Measurements from ENCODE around the gene NCBP1.

The NCBP1 gene

DNA sequence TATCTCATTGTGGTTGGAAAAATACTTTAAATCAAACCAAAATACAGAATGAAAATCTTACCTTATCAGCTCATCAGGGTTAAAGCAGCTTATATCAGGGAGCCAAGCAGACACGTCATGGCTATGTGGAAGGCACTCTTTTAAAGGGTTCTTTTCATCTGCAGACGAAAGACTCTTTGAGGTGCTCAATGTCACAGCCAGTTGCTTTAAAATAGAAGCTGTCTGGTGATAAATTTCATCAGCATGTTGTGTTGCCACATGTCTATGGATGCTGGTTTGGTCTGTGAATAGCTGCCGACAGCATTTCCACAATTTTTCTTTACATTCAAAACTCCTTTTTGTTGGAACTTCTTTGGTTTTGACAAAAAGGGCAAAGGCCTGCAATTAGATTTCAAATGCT, 8.0 kb upstream of the NCBP1 start:
- no peak for FAIRE-seq

DNA sequence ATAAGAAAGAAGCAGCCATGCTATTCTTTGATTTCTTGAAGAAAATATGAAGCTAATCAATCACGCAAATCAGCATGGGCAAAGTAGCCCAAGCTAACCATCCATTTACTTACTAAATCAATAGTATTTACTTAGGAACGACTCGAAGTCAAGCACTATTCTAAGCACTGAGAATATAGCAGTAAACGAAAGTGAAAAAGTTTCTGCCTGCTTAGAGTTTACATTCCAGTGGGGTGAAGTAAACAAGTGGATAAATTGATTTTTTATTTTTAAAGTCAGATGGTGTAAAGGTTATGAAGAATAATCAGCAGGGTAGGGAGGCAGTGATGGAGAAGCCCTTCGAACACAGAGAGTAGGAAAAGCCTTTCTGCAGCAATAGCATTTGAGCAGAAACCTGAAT, 6.0 kb upstream of the NCBP1 start:
- FAIRE-seq, result no peak

DNA sequence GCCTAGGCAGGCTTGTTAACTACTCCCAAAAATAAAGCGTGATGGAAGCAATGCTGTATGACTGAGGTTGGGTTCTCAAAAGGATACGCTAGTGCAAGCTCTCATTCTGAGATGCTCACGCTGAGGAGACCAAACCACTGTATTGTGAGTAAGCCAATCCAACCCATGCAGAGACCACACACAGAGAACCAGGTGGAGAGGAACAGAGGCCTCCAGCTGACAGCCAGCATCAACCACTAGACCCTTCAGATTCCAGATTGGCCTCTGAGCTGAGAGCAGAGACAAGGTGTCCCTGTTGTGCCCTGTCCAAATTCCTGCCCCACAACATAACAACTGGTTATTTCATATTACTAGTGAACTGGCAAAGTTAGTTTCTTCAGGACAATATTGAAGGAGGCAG, 5.0 kb upstream of the NCBP1 start:
- FAIRE-seq, result no peak

DNA sequence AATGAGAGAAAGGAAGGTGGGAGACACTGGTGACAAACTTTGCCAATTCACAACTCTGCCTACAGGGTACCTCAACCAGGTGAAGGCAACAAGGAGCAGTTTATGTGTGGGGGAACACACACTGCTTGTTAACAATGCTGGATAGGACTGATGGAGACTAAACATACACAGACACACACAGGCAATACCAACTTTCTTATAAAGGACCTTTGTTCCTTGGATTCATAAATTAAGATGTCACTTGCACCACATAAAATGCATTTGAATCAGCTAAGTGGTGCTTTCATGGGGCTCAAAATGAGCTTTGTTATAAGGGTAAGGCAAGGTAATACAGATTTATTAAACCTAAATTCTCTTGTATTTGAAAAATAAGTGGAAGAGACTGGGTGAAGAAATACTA, 4.5 kb upstream of the NCBP1 start:
- FAIRE-seq, result no peak

DNA sequence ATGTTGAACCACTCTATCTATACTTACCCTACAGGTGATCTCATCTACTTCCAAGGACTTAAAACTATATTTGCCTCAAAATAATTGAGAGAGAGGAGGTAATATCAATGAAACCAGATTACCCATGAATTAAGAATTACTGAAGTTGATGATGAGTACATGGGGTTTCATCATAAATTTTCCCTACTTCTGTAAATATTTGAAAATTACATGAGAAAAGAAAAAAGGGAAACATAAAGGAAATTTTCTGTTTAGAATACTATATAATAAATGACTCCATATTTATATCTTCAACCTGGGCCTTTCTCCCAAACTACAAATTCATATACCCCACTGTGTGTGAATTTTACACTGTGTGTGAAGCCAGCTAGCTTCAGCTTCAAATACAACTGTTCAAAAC, 3.0 kb upstream of the NCBP1 start:
- no peak for FAIRE-seq

DNA sequence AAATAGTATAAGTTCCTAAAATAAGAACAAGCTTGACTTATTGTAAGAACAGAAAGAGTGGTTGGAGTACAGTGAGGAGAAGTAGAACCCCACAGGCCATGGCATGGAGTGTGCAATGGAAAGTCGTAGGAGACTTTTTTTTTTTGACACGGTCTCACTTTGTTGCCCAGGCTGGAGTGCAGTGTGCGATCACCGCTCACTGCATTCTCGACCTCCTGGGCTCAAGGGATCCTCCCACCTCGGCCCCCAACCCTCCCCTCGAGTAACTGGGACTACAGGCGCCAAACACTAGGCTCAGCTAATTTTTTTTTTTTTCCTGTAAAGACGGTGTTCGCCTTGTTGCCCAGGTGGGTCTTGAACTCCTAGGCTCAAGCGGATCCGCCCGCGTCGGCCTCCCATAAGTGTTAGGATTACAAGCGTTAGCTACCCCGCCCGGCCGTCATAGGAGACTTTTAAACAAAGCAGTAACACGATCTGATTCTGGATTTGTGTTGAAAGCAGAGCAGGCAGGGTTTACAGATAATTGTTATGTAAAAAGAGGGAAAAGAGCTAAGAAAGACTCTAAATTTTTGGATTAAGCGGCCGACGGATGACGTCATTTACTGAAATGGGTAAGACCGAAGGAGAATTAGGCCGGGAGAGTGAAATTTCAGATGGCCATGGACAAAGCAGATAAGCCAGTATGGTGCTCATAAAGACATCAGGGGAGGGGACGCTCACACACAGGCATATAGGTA, 1.2 kb upstream of the NCBP1 start:
- no peak for FAIRE-seq

DNA sequence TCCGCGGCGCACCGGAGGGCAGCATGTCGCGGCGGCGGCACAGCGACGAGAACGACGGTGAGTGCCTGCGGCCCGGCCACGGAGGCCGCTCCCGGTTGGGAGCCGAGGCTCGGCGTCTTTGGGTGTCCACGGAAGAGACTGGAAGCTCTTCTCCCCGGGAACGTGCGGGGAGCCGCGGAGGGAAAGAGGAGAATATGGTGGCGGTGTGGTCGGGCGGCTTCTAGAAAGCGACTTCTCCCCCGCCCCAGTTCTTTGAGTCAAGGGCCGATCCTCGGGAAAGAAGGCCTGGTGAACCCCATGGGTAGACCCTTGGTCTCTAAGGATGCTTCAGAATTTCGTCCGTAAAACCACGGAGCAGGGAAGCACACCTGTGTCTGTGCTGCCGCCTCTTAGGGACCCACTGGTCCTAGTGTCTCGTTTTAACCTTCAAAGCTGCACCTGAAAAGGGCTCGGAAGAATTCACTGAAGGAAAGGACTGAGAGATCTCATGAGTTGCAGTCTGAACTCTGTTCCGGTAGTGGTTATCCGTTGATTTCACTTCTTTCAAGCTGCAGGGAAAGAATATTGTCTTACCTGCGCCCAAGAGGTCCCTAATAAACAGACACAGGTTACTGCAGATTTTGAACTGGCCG, 354 bp downstream of the NCBP1 start:
- no peak for FAIRE-seq

DNA sequence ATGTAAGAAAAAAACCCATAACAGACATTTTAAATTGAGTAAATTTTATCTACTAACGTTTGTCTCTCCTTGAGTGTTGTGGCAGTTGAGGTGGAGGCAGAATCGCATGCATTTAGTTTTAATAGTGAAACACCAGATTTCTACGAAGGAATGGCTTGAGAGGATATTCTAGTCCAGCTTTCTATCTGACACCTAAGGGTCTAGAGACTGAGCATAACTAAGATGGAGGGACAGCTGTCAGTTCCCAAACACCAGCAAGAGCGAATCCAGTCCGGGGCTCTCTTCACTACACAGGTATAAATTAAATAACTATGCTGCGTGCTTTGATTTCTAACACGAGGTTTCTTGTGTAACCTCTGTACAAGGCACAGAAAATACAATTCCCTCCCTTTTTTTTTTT, 1.4 kb downstream of the NCBP1 start:
- no peak for FAIRE-seq

DNA sequence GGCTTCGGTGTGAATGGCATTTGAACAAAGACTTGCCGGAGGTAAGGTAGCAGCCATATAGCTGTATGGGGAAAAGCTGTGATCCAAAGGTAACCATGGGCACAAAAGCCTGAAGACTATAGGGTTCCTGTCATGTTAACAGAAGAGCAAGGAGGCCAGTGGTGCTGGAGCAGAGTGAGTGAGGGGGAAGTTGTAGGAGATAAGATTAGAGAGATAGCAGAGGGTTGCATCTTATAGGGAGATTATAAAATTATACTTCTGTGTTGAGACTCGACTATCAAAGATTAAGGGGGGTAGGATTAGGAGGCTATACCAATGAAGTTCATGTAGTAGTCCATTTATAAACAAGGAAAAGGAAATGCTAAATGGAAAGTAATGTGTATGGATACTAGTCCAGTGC, 3.3 kb downstream of the NCBP1 start:
- no peak for FAIRE-seq

DNA sequence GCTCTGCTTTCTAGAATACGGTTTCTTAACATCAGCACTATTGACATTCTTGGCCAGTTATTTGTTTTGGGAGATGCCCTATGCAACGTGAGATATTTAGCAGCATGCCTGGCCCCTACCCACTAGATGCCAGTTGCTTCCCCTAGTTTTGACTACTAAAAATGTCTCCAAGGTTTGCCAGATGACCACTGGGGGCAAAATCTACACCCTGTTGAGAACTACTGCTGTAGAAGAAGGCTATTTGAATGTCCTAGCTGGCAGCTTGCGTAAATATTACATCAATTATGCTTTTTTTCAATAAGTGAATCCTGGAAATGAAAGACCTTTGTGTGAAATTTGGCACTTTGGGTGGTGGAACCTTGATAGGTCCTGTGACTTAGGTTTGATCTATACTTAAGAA, 5.0 kb downstream of the NCBP1 start:
- no peak for FAIRE-seq

DNA sequence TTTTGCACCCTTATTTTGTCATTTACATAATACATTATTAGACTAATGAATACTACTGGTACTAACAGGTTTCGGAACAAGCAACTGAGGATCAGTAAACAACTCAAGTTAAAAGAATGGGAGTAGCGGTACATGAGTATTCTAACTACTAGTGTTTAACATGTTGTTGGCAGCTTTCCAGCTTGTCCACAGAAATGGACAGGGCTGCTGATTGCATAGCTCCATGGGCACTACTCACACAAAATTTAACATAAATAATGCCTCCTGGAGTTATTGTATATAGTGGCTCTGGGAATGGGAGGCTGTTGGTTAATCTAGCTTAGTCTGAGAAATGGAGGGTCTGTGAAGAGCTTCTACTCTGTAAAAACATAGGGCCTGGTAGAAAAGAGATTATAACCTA, 6.7 kb downstream of the NCBP1 start:
- no peak for FAIRE-seq

DNA sequence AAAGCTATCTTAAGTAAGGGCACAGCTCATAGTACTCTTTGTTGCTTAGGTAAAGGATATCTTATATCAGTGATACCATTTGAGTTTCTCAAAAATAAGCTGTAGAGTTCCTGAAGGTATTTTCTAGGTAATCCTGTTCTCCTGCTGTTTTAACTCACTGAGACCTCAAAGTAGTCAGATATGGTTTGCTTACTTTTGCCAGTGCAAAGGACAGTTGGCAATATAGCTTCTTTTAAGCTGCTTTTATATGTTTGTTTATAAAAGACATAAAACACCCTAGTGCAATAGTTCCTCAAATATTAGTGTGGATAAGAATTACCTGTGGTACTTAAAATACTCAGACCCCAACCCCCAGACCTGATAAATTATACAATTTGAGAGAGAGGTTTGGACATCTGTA, 12.1 kb downstream of the NCBP1 start:
- FAIRE-seq, result no peak

DNA sequence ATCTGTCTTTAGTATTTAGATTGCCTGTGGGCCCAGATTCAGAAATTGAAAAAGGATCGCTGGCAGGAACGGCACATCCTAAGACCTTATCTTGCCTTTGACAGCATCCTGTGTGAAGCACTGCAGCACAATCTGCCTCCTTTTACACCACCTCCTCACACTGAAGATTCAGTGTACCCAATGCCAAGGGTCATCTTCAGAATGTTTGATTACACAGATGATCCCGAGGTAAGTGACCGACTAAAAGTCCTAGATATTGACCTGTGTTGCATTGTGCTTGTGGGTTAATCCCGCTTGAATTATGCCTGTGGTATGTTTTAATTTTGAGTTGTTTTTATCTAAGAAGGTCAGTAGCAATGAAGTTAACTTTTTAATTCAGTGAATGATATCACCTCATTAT, 14.4 kb downstream of the NCBP1 start:
- no peak for FAIRE-seq

DNA sequence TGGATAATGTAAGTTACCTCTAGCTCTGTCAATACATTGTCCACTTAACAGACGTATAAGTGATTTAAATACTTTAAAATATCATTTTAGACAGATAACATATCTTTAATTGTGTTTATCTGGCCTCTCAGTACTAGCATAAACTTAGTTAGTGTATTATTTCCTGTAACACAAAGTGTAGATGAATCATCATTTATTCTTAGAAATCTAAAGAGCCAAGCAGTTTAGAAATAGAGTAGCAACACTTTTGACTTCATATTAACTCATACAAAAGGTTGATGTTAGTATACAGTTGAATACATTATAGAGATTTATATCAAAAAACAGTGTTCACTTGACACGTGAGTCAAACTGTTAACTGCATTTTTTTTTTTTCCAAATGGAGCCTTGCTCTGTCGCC, 18.0 kb downstream of the NCBP1 start:
- peak; percentile 18 for FAIRE-seq

DNA sequence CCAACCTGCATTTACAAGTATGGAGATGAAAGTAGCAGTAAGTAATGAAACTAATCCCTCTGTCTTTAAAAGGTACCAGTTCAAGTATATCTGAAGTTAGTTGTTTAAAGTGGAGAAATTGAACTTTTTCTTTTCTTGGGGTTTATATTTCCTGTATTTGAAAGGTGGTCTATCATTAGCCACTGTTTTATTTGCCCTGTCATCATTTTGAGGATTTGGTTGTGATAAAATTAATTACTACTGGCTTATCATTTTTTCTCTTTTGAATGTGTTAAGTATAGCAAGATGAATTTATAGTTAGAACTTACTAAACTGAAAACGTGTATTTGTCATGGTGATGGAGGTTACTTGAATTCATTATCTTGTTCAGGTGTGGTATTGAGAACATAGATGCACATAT, 25.1 kb downstream of the NCBP1 start:
- no peak for FAIRE-seq

DNA sequence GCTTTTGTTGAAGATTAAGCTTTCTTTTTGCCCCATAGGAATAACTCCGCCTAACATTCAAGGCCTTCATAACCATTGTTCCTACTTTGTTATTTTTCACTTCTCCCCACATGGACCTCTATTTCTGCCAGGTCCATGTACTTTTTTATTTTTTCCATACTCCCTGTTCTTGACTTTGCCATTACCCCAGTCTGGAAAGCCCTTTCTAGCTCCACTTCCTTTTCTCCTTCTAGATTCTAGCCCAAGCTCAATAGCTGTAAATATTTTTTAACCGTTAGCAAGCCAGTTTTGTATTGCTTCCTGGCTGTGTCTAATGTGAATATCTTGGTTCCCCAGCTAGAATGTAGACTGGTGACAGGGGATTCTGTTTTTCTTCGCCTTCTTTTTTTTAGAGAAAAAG, 26.1 kb downstream of the NCBP1 start:
- no peak for FAIRE-seq

DNA sequence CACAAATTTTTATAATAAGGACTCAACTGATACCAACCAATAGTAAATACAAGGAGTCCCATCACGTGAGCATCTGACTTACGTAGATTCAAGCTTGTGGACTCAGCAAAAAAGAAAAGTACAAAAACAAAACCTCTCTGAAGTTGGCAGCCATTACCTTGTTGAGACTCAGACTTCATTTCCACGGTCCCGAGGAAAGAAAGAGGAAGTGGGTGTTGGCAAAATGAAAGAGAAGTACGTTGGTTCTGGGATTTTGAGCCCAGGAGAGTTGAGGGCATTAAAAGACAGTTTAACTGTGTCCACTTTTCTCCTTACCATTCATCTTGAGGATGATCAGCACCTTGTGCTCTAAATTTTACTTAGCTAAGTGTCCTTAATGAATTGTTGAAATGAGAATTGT, 26.7 kb downstream of the NCBP1 start:
- no peak for FAIRE-seq

DNA sequence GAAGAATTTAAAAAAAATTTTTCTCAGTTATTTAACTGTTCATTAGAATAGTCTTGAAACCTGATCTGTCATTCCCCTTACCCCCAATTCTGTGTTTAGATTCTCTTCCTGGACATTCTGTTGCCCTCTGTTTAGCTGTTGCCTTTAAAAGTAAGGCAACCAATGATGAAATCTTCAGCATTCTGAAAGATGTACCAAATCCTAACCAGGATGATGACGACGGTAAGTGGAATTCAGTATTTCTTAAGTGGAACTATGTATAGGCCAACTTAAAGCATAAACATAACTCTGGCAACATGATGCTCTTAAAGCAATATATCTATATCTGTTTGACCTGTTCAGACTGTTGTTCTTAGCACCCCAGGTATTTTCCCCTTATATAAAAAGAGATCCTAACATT, 27.2 kb downstream of the NCBP1 start:
- no peak for FAIRE-seq

DNA sequence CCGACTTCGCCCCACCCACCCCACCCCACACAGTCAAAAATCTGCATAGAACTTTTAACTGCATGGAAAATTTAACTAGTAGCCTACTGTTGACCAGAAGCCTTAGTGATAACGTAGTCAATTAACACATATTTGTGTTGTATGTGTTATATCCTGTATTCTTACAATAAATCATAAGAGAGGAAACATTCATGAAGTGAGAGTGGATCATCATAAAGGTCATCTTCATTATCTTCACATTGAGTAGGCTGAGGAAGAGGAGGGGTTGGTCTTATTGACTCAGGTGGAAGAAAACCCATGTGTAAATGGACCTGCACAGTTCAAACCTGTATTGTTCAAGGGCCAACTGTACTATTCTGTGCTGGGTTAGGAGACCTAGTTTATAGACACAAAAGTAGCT, 32.1 kb downstream of the NCBP1 start:
- FAIRE-seq, result no peak

DNA sequence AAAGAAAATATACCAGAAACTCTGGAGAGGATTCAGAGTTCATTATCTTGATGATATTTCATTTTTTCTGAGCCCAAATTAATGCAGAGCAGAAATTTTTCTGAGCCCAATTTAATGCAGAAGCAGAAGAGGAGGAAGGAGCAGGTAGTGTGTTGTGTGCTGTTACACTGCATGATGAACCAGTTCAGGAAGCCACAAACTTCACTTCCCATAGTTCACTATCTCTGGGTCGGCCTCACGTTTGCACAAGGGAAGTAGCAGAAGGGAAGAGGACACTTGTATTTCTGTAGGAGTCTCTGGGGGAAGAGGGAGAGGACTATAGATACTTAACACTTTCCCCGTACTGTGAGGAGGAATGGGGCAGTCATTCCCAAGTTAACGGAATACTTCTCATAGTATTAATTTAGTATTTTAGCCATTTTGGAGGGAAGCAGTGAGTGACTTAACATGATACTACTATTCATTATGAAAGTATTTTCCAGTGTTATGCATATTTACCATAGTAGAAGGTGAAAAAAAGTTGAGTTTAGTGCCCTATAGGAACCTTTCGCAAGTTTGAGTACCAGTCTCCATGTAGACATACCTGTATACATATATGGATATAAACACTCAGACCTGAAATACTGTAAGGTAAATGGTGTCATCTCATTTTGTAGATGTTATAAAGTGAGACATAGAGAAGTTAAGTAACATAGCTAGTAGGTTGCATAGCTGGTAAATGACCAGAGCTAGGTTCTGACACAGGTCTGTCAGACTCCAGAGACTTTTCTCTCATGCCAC, 33.5 kb downstream of the NCBP1 start:
- FAIRE-seq, result no peak

DNA sequence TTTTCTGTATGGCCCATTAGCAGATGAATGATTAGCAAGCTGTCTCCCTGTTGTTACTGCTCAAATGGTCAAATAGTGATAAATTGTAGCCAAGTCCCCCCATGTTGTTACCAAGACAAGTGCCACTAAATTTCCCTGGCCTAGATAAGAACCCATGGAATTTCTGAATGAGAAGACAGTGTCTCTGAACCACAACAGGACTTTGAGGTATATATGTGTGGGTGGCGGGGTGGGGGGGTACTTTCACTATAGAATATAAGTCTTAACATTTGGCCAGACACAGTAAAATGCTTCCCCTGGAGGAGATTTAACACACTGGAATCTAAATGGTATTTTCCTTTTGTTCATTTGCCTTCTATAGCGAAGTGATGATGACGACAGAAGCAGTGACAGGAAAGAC, 34.9 kb downstream of the NCBP1 start:
- no peak for FAIRE-seq

DNA sequence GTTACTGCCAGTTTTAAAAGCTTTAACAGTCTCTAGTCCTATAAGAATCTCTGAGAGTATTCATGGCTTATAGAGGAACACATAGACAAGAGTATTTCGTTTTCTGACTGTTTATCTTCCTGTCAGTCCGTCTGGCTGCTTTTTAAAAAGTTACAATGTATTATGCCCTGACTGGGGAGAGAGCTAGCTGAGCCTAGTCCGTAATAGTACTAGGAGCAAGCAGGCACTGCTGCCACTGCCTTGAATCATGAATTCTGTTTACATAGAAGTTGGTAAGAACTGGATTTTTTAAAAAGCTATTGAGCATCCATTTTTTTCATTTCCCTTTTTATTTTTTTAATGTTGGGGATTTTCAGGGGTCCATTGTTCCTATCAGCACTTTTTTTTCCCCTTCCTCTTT, 37.0 kb downstream of the NCBP1 start:
- no peak for FAIRE-seq

DNA sequence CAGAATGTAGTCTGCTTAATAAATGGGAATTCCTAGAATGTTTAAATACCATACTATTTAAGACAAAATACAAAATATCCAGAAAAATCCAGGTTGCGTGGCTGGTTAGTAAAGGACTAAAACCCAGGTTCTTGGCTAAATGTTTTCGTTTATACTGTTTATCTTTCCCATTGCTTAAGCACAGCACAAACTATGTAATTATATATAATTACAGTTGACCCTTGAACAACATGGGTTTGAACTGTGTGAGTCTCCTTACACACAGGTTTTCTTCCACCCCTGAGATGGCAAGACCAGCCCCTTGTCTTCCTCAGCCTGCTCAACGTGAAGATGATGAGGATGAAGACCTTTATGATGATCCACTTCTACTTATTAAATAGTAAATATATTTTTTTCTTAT, 38.8 kb downstream of the NCBP1 start:
- FAIRE-seq, result no peak

DNA sequence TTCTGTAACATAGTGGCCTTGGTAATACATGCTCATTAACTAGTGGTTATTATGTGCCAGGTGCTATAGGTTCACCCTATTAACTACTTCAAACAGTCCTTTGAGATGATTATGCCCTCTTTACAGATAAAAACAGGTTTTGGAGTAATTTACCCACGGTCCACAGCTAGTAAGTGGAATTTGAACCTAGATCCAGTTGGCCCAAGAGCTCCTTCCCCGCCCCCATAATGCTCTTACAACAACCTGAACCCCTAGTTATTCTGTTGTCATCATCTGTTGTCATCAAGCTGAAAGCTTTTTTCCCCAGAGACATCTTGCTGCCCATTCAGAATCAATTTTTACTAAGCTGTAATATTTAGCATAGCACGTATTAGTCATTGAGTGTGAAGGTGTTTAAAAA, 40.3 kb downstream of the NCBP1 start:
- FAIRE-seq, result no peak

Measured in endometrium (tissue), 2 donors.